SK-N-SH (cell line): ENCODE data around the gene MRPL2. TPM values are rescaled to one million over a fixed set of nuclear protein-coding genes. Genes with fewer than 3 reads are reported as not detected.
A peak's percentile ranks its signal among the peaks of the same experiment; 100 is the strongest.

ENCODE experiments used
- CTCF ChIA-PET: fragments of 300-600, 350-600 bp; formaldehyde crosslinking; extraction: SDS; loops from one replicate; lab custom pipeline; 2021; lab: Yijun Ruan, JAX
- POLR2A ChIA-PET: fragments of 350-600 bp; sonication (Branson Sonifier 250); formaldehyde crosslinking; extraction: SDS; loops from one replicate; lab custom pipeline; 2020; ENCODE audit warnings: antibody characterized with exemption, inconsistent platforms; lab: Yijun Ruan, JAX
- DNase-seq: peaks from one replicate; pipeline ENCODE4 v3.0.0; 2012
- H2AFZ ChIP-seq: fragments of 200-600 bp; sonication (generic); 2 replicates; pipeline ENCODE4 v1.8.1; 2016; ENCODE audit warnings: antibody characterized with exemption, mild to moderate bottlenecking, low read depth
- H3F3A ChIP-seq: fragments of 200-600 bp; sonication (generic); replicated peaks from 2 replicates; pipeline ENCODE3; 2016; ENCODE audit warnings: antibody characterized with exemption, mild to moderate bottlenecking; ENCODE audit not compliant: insufficient read depth
- H3K27ac ChIP-seq, 2 experiments: fragments of 200-500 bp in 1 of 2; fragments of 200-600 bp in 1 of 2; sonication (Bioruptor generic) in 1 of 2; sonication (generic), shearing (Covaris generic) in 1 of 2; 2 replicates each; pipeline versions ENCODE4 v1.5.1 to v1.6.1; 2014 to 2016; ENCODE audit warnings: low read depth in 2 of 2, inconsistent platforms in 1 of 2, low read length in 1 of 2, mild to moderate bottlenecking in 1 of 2, mixed read lengths in 1 of 2
- H3K27me3 ChIP-seq: fragments of 200-600 bp; sonication (generic), shearing (Covaris generic); 2 replicates; pipeline ENCODE4 v1.6.1; 2016; ENCODE audit warnings: mixed run types; ENCODE audit not compliant: insufficient read depth
- H3K36me3 ChIP-seq, 2 experiments: fragments of 200-500 bp in 1 of 2; fragments of 200-600 bp in 1 of 2; sonication (Bioruptor generic) in 1 of 2; sonication (generic) in 1 of 2; replicated peaks in 1 of 2; 2 replicates each; pipeline versions ENCODE3 to v1.5.1; 2014 to 2016; ENCODE audit warnings: low read length in 1 of 2, mild to moderate bottlenecking in 1 of 2; ENCODE audit not compliant: insufficient read depth in 2 of 2, control insufficient read depth in 1 of 2
- H3K4me1 ChIP-seq, 2 experiments: fragments of 200-500 bp in 1 of 2; fragments of 200-600 bp in 1 of 2; sonication (Bioruptor generic) in 1 of 2; sonication (generic), shearing (Covaris generic) in 1 of 2; 2 replicates each; pipeline versions ENCODE4 v1.5.1 to v1.6.1; 2014 to 2016; ENCODE audit warnings: low read depth in 1 of 2, low read length in 1 of 2, mixed run types in 1 of 2; ENCODE audit not compliant: insufficient read depth in 2 of 2, control insufficient read depth in 1 of 2
- H3K4me2 ChIP-seq: fragments of 200-600 bp; sonication (generic), shearing (Covaris generic); 2 replicates; pipeline ENCODE4 v1.6.1; 2017; ENCODE audit warnings: mixed run types
- H3K4me3 ChIP-seq, 2 experiments: fragments of 200-500 bp in 1 of 2; fragments of 200-600 bp in 1 of 2; sonication (Bioruptor generic) in 1 of 2; sonication (generic), shearing (Covaris generic) in 1 of 2; 2 replicates each; pipeline versions ENCODE4 v1.5.1 to v1.8.1; 2014 to 2016; ENCODE audit warnings: low read depth in 2 of 2, inconsistent platforms in 1 of 2, low read length in 1 of 2, mild to moderate bottlenecking in 1 of 2, mixed read lengths in 1 of 2, moderate library complexity in 1 of 2
- H3K79me2 ChIP-seq: fragments of 200-600 bp; sonication (generic); 2 replicates; pipeline ENCODE4 v1.8.1; 2017; ENCODE audit warnings: mild to moderate bottlenecking; ENCODE audit not compliant: insufficient read depth
- H3K9ac ChIP-seq: fragments of 200-600 bp; sonication (generic); 2 replicates; pipeline ENCODE4 v1.6.1; 2017; ENCODE audit warnings: mixed run types
- H3K9me2 ChIP-seq: fragments of 200-600 bp; sonication (generic); 2 replicates; pipeline ENCODE4 v1.6.1; 2017; ENCODE audit warnings: mixed run types
- H3K9me3 ChIP-seq: fragments of 200-600 bp; sonication (generic); 2 replicates; pipeline ENCODE4 v1.6.1; 2017; ENCODE audit warnings: mixed run types, mild to moderate bottlenecking, moderate library complexity
- H4K20me1 ChIP-seq: fragments of 200-600 bp; sonication (generic); 2 replicates; pipeline ENCODE4 v1.6.1; 2017; ENCODE audit warnings: mild to moderate bottlenecking, mixed run types; ENCODE audit not compliant: insufficient read depth
- CHD2 ChIP-seq: fragments of 150-350 bp; IDR thresholded peaks from 2 replicates; pipeline ENCODE4 v1.6.1; 2018; ENCODE audit warnings: low read length; ENCODE audit not compliant: partially characterized antibody
- ELF1 ChIP-seq: IDR thresholded peaks from 2 replicates; pipeline ENCODE4 v1.4.0; 2012
- EZH2phosphoT487 ChIP-seq: fragments of 200-600 bp; sonication (generic); IDR thresholded peaks from 2 replicates; pipeline ENCODE4 v1.6.1; 2017; ENCODE audit warnings: low read depth, mixed run types, mild to moderate bottlenecking, antibody characterized with exemption, moderate library complexity, borderline replicate concordance
- FOXM1 ChIP-seq: IDR thresholded peaks from 2 replicates; pipeline ENCODE4 v1.4.0; 2012; ENCODE audit warnings: low read depth, mild to moderate bottlenecking
- GABPA ChIP-seq: IDR thresholded peaks from 2 replicates; pipeline ENCODE4 v1.4.0; 2012; ENCODE audit warnings: low read depth, mild to moderate bottlenecking
- JUND ChIP-seq: IDR thresholded peaks from 2 replicates; pipeline ENCODE4 v1.4.0; 2012
- MEF2A ChIP-seq: IDR thresholded peaks from 2 replicates; pipeline ENCODE4 v1.4.0; 2012; ENCODE audit warnings: low read depth, borderline replicate concordance
- MXI1 ChIP-seq: IDR thresholded peaks from 2 replicates; pipeline ENCODE4 v1.6.1; 2012; ENCODE audit warnings: mild to moderate bottlenecking, low read depth, low read length, improper control_type of control experiment
- NFIC ChIP-seq: IDR thresholded peaks from 2 replicates; pipeline ENCODE4 v1.4.0; 2012; ENCODE audit warnings: borderline replicate concordance
- NRF1 ChIP-seq: IDR thresholded peaks from 2 replicates; pipeline ENCODE4 v1.6.1; 2012; ENCODE audit warnings: low read depth, mild to moderate bottlenecking, low read length
- PBX3 ChIP-seq: IDR thresholded peaks from 2 replicates; pipeline ENCODE4; 2012
- POLR2AphosphoS5 ChIP-seq: IDR thresholded peaks from 2 replicates; pipeline ENCODE4 v1.6.1; 2012; ENCODE audit warnings: low read depth, low read length
- RAD21 ChIP-seq: IDR thresholded peaks from 2 replicates; pipeline ENCODE4 v1.6.1; 2012; ENCODE audit warnings: mild to moderate bottlenecking, low read length
- RCOR1 ChIP-seq: fragments of 150-350 bp; IDR thresholded peaks from 2 replicates; pipeline ENCODE4 v1.6.1; 2017; ENCODE audit warnings: antibody characterized with exemption, low read length
- RFX5 ChIP-seq: IDR thresholded peaks from 2 replicates; pipeline ENCODE4 v1.6.1; 2012; ENCODE audit warnings: mild to moderate bottlenecking, improper control_type of control experiment, low read length
- SIN3A ChIP-seq: IDR thresholded peaks from 2 replicates; pipeline ENCODE4 v1.6.1; 2012; ENCODE audit warnings: low read depth, mild to moderate bottlenecking, low read length, moderate library complexity, borderline replicate concordance
- TAF1 ChIP-seq: IDR thresholded peaks from 2 replicates; pipeline ENCODE4 v1.6.1; 2012; ENCODE audit warnings: low read depth, mild to moderate bottlenecking, low read length, moderate library complexity, borderline replicate concordance
- USF1 ChIP-seq: IDR thresholded peaks from 2 replicates; pipeline ENCODE4 v1.4.0; 2012; ENCODE audit warnings: low read depth, borderline replicate concordance
- YY1 ChIP-seq: IDR thresholded peaks from 2 replicates; pipeline ENCODE4 v1.4.0; 2012; ENCODE audit warnings: low read depth, mild to moderate bottlenecking
- WGBS: methylation state at CpG from one replicate; pipeline ENCODE4 v1.1.6; 2017; ENCODE audit warnings: low lambda C conversion rate; 5-methylcytosine and 5-hydroxymethylcytosine counted together
- polyA plus RNA-seq, 3 experiments: library from polyadenylated mRNA; depleted of rRNA; stranded (reverse); fragments of >200 nt; gene quantifications; 2 replicates each; pipeline ENCODE4 v1.2.3, GENCODE V29; 2012
- TF ChIP-seq, protein P1 (sequence below): fragments of 150-350 bp; IDR thresholded peaks from 2 replicates; pipeline ENCODE4 v1.6.1; 2017; ENCODE audit warnings: antibody characterized with exemption, low read length, low read depth, borderline replicate concordance
- TF ChIP-seq, protein P2 (sequence below): IDR thresholded peaks from 2 replicates; pipeline ENCODE4 v1.6.1; 2012; ENCODE audit warnings: mild to moderate bottlenecking, low read depth, low read length, moderate library complexity
- TF ChIP-seq, protein P3 (sequence below): IDR thresholded peaks from 2 replicates; pipeline ENCODE4 v1.4.0; 2012; ENCODE audit warnings: low read depth

MRPL2 gene
- polyA plus RNA-seq, 1 of the 3 experiments (the other 2 are of a cell fraction): 64.7 TPM

- CTCF ChIA-PET: interaction anchor here (0.9 to 1.7 kb wide), 6 partner anchors 9 to 90 kb away, joined by 3 to 8 read pairs (median 4); no protein-coding TSS in a partner anchor
- H2AFZ ChIP-seq: 0 out of 2 replicates have a peak within 1 kb of the TSS, but pooled peaks have one; percentile 1
Observed at GRCh38 chr6:43053545-43054205, 5.6 kb downstream of the MRPL2 start, which contains the start of gene CUL7. CUL7 (minus strand) TSS chr6:43053851; CDS start chr6:43052788, 1,063 bp downstream.

More at GRCh38 chr6:43053545-43054205, 5.6 kb downstream of the MRPL2 start, which contains the start of gene CUL7:
- Histone ChIP-seq H3K36me3 (peaks cover 11 to 37% of the 10 kb centered on the region in 2 experiments), H3K4me1 (peaks cover 11 to 32% of the 10 kb centered on the region in 2 experiments), H3K9ac (peak within 1 kb of the TSS; percentile 98), H3F3A (peaks cover 11% of the 10 kb centered on the region), H3K79me2 (peaks cover 62% of the 10 kb centered on the region), H3K27me3 (no peaks in the 10 kb centered on the region), H3K9me2 (no peaks in the 10 kb centered on the region), H3K27ac (peak within 1 kb of the TSS; percentile 87 to 88), H3K4me3 (peak within 1 kb of the TSS; percentile 78 to 95)
- POLR2A ChIA-PET: interaction anchor here (0.6 to 2.5 kb wide), 18 partner anchors 11 to 521 kb away, joined by 3 to 8 read pairs (median 4); partner anchors contain the start of genes CNPY3, KLHDC3, MEA1 and PPP2R5D
- WGBS: 2% methylated on average over 24 of the region's 45 CpGs
- TF ChIP-seq FOXM1 (no peak), PBX3 (peak; percentile 70), MEF2A (no peak), MXI1 (peak; percentile 83; the same call in 1 of the 2 replicates), RFX5 (peak; percentile 59; the same call in 1 of the 2 replicates), YY1 (peak; percentile 47; the same call in 1 of the 2 replicates), USF1 (peak; percentile 60; the same call in 1 of the 2 replicates), POLR2AphosphoS5 (peak; percentile 93), TAF1 (peak; percentile 81), SIN3A (peak; percentile 88), RCOR1 (0 out of 2 replicates have a peak, but pooled peaks have one; percentile 11), CHD2 (peak; percentile 75), NRF1 (no peak), NFIC (peak; percentile 36; the same call in 1 of the 2 replicates), EZH2phosphoT487 (no peak), ELF1 (peak; percentile 75), JUND (no peak), GABPA (peak; percentile 87), RAD21 (no peak)
- TF ChIP-seq, protein P1, sequence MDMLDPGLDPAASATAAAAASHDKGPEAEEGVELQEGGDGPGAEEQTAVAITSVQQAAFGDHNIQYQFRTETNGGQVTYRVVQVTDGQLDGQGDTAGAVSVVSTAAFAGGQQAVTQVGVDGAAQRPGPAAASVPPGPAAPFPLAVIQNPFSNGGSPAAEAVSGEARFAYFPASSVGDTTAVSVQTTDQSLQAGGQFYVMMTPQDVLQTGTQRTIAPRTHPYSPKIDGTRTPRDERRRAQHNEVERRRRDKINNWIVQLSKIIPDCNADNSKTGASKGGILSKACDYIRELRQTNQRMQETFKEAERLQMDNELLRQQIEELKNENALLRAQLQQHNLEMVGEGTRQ: 0 out of 2 replicates have a peak, but pooled peaks have one; percentile 8
- TF ChIP-seq, protein P2, sequence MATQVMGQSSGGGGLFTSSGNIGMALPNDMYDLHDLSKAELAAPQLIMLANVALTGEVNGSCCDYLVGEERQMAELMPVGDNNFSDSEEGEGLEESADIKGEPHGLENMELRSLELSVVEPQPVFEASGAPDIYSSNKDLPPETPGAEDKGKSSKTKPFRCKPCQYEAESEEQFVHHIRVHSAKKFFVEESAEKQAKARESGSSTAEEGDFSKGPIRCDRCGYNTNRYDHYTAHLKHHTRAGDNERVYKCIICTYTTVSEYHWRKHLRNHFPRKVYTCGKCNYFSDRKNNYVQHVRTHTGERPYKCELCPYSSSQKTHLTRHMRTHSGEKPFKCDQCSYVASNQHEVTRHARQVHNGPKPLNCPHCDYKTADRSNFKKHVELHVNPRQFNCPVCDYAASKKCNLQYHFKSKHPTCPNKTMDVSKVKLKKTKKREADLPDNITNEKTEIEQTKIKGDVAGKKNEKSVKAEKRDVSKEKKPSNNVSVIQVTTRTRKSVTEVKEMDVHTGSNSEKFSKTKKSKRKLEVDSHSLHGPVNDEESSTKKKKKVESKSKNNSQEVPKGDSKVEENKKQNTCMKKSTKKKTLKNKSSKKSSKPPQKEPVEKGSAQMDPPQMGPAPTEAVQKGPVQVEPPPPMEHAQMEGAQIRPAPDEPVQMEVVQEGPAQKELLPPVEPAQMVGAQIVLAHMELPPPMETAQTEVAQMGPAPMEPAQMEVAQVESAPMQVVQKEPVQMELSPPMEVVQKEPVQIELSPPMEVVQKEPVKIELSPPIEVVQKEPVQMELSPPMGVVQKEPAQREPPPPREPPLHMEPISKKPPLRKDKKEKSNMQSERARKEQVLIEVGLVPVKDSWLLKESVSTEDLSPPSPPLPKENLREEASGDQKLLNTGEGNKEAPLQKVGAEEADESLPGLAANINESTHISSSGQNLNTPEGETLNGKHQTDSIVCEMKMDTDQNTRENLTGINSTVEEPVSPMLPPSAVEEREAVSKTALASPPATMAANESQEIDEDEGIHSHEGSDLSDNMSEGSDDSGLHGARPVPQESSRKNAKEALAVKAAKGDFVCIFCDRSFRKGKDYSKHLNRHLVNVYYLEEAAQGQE: 0 out of 2 replicates have a peak, but pooled peaks have one; percentile 26
- TF ChIP-seq, protein P3, sequence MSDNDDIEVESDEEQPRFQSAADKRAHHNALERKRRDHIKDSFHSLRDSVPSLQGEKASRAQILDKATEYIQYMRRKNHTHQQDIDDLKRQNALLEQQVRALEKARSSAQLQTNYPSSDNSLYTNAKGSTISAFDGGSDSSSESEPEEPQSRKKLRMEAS: peak; percentile 87
- TF ChIP-seq, all 33 proteins: peak for 16
- H3K9me3 ChIP-seq: no peaks in the 10 kb centered on the region
- H3K4me2 ChIP-seq: peak within 1 kb of the TSS; percentile 99
- DNase-seq: peak; percentile 98
- H4K20me1 ChIP-seq: no peaks in the 10 kb centered on the region
